Heart right ventricle (tissue), 16 donors: ENCODE data around the gene IRF2BPL. TPM values are rescaled to one million over a fixed set of nuclear protein-coding genes. Genes with fewer than 3 reads are reported as not detected.

Source experiments
- ATAC-seq, 8 donors: fragments of 200-7000 bp; cut with Tn5 transposase; one replicate each; pipeline ENCODE4 v1.9.1; 2020; ENCODE audit warnings: mild to moderate bottlenecking in 8 of 8, moderate library complexity in 8 of 8, moderate number of reproducible peaks in 1 of 8
- DNase-seq, 2 donors: peaks; one replicate each; pipeline ENCODE4 v3.0.0-alpha.2; 2020
- H3K27ac ChIP-seq, 10 donors: fragments of 200-600 bp; sonication (generic) in 2 of 10; one replicate each; pipeline versions ENCODE4 v1.5.0 to v1.8.0; 2020 to 2022; ENCODE audit warnings: mild to moderate bottlenecking in 3 of 10
- H3K27me3 ChIP-seq, 7 donors: fragments of 200-600 bp; one replicate each; pipeline ENCODE4 v1.8.0; 2021 to 2022; ENCODE audit warnings: mild to moderate bottlenecking in 2 of 7
- H3K36me3 ChIP-seq, 9 donors: fragments of 200-600 bp; sonication (generic) in 1 of 9; one replicate each; pipeline versions ENCODE4 v1.5.0 to v1.8.0; 2020 to 2022; ENCODE audit warnings: mild to moderate bottlenecking in 2 of 9
- H3K4me1 ChIP-seq, 9 donors: fragments of 200-600 bp; sonication (generic) in 1 of 9; one replicate each; pipeline versions ENCODE4 v1.5.0 to v1.8.0; 2020 to 2022; ENCODE audit warnings: mild to moderate bottlenecking in 4 of 9
- H3K4me3 ChIP-seq, 10 donors: fragments of 200-600 bp; sonication (generic) in 2 of 10; one replicate each; pipeline versions ENCODE4 v1.5.0 to v1.8.0; 2020 to 2022; ENCODE audit warnings: mild to moderate bottlenecking in 7 of 10, moderate library complexity in 2 of 10
- H3K9me3 ChIP-seq, 11 donors: fragments of 200-600 bp in 10 of 11; sonication (generic) in 2 of 11; one replicate each; pipeline versions ENCODE4 v1.5.0 to v1.8.0; 2013 to 2022; ENCODE audit warnings: mild to moderate bottlenecking in 2 of 11, control low read depth in 1 of 11, moderate library complexity in 1 of 11
- CTCF ChIP-seq, 9 donors: fragments of 200-600 bp; sonication (generic) in 2 of 9; IDR thresholded peaks; one replicate each; pipeline versions ENCODE4 v1.5.0 to v1.8.0; 2021 to 2022; ENCODE audit warnings: antibody characterized with exemption in 9 of 9, mild to moderate bottlenecking in 5 of 9, moderate library complexity in 1 of 9
- WGBS, 2 donors: extraction: QIAGEN DNeasy Blood & Tissue Kit; methylation state at CpG; one replicate each; pipeline ENCODE4 v1.1.7; 2013; ENCODE audit warnings: inconsistent platforms in 1 of 2; 5-methylcytosine and 5-hydroxymethylcytosine counted together
- intact Hi-C, 10 donors: fragments of 100-400 bp; cut with DNase I; formaldehyde crosslinking; loops; one replicate each; pipeline versions ENCODE4 v1.11.1 to v1.14.2; 2022
- polyA plus RNA-seq, 2 donors: library from polyadenylated mRNA; stranded (reverse); fragments of 200-250 nt; gene quantifications; one replicate each; pipeline ENCODE4 v1.2.3, GENCODE V29; 2013
- total RNA-seq, 10 donors: library from RNA; stranded (reverse); fragmentation: NEBNext Ultra II Directional in 3 of 10; extraction: Animal tissue kit (Norgen Biotek cat#: 25700) in 3 of 10; gene quantifications; one replicate each; pipeline versions ENCODE4 v1.2.1 to v1.2.4, GENCODE V29; 2021 to 2023
- donor health status: Arrhythmogenic right ventricular cardiomyopathy.
- donor health status: ischemic (EF 13 %, LVEDD 7.1; RV severe dilation, severe dysfunction).
- donor health status: healthy with polysubstance abuse.
- donor health status: DM: no; HTN: yes; CAD: no.
- donor health status: DM: no; HTN: no; CAD: no.
- donor health status: ischemic (EF 25% LVEDD 6.9; RV normal size, moderate dysfunction).
- donor health status: ischemic (EF 25% LVEDD 5.7; RV mildly dilated, moderate dysfunction).
- donor health status: healthy.
- donor health status: DM: yes; HTN: yes; CAD: no.
- donor health status: Ischemic cardiomyopathy.
- donor health status: ischemic (EF 35%, LVEDD 5.7; RV mildly dilated, moderate dysfunction).
- donor health status: nonischemic (EF 11% LVEDD 7.7; RV severe dilation, severe dysfunction).
- donor health status: DM: yes; HTN: yes; CAD: no.
- donor health status: PGD.
- donor health status: ischemic (EF 29% LVEDD 5.4; RV normal size, mild dysfunction).
- donor health status: nonischemic (EF 23%, LVEDD 6.1; RV moderate dilation, normal function).

Gene IRF2BPL
- total and polyA plus RNA-seq, 12 donors: 6.6 to 66.6 (median 34.7) TPM

- no peak overlapping the region for H3K4me3 ChIP-seq
- no peaks in the 10 kb centered on the region for H3K27me3 ChIP-seq
- peaks cover 0 to 13% (median 0%) of the 10 kb centered on the region in 9 donors for H3K4me1 ChIP-seq
- intact Hi-C loops: no loop called here
- TF ChIP-seq CTCF (IDR thresholded peaks at IDR 0.05): no peak
- DNase-seq (no peak), ATAC-seq (peak in 5 of 8 donors; percentile 15 to 70 (median 43))
- no peaks in the 10 kb centered on the region for H3K36me3 ChIP-seq
- peaks cover 0 to 9% (median 0%) of the 10 kb centered on the region in 11 donors for H3K9me3 ChIP-seq
- H3K27ac ChIP-seq: no peak overlapping the region
- 36 to 79% methylated on average over 4 of the region's 4 CpGs for WGBS, 2 donors
Observed at GRCh38 chr14:76984297-76984696, 44.2 kb downstream of the IRF2BPL start.

GRCh38 chr14:76981670-76982069, 46.8 kb downstream of the IRF2BPL start:
- Histone ChIP-seq H3K4me3 (no peak overlapping the region), H3K4me1 (peaks cover 0 to 24% (median 4%) of the 10 kb centered on the region in 9 donors), H3K9me3 (peaks cover 0 to 9% (median 0%) of the 10 kb centered on the region in 11 donors), H3K27ac (no peak overlapping the region), H3K36me3 (no peaks in the 10 kb centered on the region), H3K27me3 (no peaks in the 10 kb centered on the region)
- intact Hi-C loops: no loop called here
- no peak for TF ChIP-seq CTCF (IDR thresholded peaks at IDR 0.05)
- 96 to 100% methylated on average over 1 of the region's 1 CpG for WGBS, 2 donors
- DNase-seq (no peak), ATAC-seq (no peak)

GRCh38 chr14:76977793-76978720, 50.5 kb downstream of the IRF2BPL start:
- Histone ChIP-seq H3K27ac (peak overlapping the region in 4 of 10 donors; percentile 19 to 79 (median 49)), H3K4me1 (peaks cover 0 to 25% (median 4%) of the 10 kb centered on the region in 9 donors), H3K27me3 (no peaks in the 10 kb centered on the region), H3K9me3 (peaks cover 0 to 9% (median 0%) of the 10 kb centered on the region in 11 donors), H3K4me3 (no peak overlapping the region), H3K36me3 (no peaks in the 10 kb centered on the region)
- intact Hi-C loops: no loop called here
- peak; percentile 41 to 66 for DNase-seq
- WGBS, 2 donors: 31 to 45% methylated on average over 15 of the region's 15 CpGs
- TF ChIP-seq CTCF (IDR thresholded peaks at IDR 0.05): no peak
- peak; percentile 48 to 85 (median 82) for ATAC-seq

- intact Hi-C loops: no loop called here
- H3K4me1 ChIP-seq: peaks cover 0 to 25% (median 4%) of the 10 kb centered on the region in 9 donors
- H3K4me3 ChIP-seq: no peak overlapping the region
- 50 to 66% methylated on average over 7 of the region's 7 CpGs for WGBS, 2 donors
- peak in 6 of 8 donors; percentile 27 to 62 (median 34) for ATAC-seq
- no peaks in the 10 kb centered on the region for H3K36me3 ChIP-seq
- no peak for TF ChIP-seq CTCF (IDR thresholded peaks at IDR 0.05)
- peaks cover 0 to 3% (median 0%) of the 10 kb centered on the region in 11 donors for H3K9me3 ChIP-seq
- no peaks in the 10 kb centered on the region for H3K27me3 ChIP-seq
- H3K27ac ChIP-seq: no peak overlapping the region
- DNase-seq: peak in 1 of 2 donors; percentile 45
Observed at GRCh38 chr14:76976240-76977005, 52.1 kb downstream of the IRF2BPL start.
